NCI-H2227 treated with DMSO at 0.1 percent for 48 hours (cell line): Measurements from ENCODE around the gene KIAA2012.

Experiments used
- DNase-seq: peaks from one replicate; lab custom pipeline; 2025; lab: John Stamatoyannopoulos, UW

KIAA2012 gene

DNA sequence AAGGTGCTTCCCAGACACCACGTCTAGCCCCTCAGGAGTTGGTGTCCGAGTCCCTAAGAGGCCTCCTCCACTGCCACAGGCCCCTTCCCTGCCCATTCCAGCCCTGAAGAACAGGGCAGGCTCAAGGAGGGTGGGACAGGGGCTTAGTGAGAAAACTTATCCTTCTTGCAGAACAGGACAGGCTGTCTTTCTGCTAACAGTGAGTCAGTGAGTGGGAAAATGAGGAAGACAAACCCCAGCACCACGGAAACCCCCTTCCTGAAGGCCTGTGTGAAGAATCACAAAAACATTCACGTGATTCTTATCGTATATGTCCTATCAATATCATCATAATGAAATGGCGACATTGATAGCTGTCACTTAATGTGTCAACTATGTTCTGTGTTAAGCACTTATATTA, 29.6 kb upstream of the KIAA2012 start:
- no peak for DNase-seq

DNA sequence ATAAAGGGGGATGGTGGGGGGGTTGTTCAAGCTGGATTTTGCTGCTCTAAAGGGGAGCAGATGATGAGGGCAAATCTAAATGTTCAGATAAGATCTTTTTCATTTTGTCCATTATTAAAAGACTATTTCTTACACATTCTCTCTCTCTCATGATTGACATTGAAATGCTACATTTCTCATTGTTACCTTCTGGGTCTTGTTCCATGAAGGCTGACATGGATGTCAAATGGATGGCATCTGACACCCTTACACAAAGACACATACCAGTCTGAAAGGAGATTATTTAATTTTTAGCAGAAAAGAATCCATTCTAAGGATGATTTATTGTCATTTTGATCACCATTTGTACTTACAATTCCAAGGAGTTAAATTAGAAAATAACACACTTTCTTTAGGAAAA, 28.3 kb upstream of the KIAA2012 start:
- DNase-seq = no peak

DNA sequence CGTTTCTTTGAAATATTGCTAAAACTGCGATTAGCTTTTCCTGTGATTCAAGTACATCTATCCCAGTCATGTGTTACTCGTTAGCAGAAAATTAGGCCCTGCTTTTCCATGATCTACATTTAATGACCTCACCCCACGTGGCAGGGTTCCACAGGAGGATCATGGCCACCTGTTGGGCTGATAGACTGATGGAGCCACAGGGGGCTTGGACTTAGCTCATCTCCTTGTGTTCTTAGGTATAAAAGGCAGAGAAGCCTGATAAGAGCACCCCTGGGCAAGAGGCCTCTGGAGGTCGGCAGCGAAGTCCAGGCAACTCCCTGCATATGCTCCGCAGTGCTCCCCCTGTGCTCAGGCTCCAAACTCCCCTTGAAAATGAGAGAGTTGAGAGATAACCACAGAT, 26.5 kb upstream of the KIAA2012 start:
- no peak for DNase-seq

DNA sequence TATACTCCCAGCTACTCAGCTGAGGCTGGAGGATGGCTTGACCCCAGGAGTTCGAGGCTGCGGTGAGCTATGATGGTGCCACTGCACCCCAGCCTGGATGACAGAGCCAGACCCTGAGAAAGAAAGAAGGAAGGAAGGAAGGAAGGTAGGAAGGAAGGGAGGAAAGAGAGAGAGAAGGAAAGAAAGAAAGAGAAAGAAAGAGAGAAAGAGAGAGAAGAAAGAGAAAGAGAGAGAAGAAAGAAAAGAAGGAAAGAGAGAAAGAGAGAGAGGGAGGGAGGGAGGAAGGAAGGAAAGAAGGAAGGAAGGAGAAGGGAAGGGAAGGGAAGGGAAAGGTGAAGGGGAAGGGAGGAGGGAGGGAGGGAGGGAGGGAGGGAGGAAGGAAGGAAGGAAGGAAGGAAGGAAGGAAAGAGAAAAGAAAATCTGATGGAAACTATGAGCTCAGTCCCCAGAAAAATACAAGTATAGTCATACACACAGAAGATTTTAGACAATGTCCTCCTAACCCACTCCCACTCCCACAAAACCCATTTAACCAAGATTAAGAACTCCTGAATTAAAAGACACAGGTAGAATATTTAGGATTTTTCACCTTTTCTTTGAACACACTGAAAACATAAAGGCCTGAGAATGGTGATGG, 23.8 kb upstream of the KIAA2012 start:
- no peak for DNase-seq

DNA sequence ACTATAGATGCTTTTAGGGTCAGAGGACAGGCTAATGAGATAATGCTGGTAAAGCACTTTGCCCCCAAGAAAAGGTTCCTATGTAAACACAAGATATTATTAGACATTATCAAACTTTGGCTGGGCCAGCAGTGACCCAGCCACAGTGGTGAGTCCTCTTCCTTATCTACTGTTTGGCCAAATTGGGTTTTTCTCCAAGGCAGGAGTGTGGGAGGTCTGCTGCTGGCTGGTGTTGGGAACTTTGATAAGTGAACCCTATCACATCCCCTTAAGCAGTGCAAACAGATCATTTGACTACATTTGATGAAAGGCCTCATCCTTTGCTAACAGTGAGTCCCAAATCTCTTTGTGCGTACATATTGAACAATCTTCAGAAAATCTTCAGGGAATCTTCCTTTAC, 23.2 kb upstream of the KIAA2012 start:
- no peak for DNase-seq

DNA sequence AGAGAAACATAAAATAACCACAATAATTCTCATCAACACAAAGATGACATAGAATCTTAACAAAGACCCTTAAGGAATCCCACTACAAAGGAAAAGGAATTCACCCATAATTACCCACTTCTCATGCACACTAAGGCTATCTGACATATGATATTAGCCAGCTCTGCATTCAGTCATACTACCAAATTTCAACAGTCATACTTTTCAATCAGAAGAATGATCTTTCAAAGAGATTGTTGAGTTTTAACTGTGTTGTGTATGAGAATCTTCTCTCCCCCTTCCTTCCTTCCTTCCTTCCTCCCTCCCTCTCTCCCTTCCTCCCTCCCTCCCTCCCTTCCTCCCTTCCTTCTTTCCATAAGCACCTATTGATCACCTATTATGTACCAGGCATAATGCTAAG, 22.4 kb upstream of the KIAA2012 start:
- DNase-seq = no peak

GRCh38 chr2:202051499-202052161, 21.4 kb upstream of the KIAA2012 start:
- DNase-seq = no peak

- DNase-seq = no peak
Observed at GRCh38 chr2:202052235-202052634, 20.8 kb upstream of the KIAA2012 start.

GRCh38 chr2:202054679-202055078, 18.4 kb upstream of the KIAA2012 start:
- no peak for DNase-seq

- DNase-seq = no peak
Observed at GRCh38 chr2:202056611-202057010, 16.4 kb upstream of the KIAA2012 start.

DNA sequence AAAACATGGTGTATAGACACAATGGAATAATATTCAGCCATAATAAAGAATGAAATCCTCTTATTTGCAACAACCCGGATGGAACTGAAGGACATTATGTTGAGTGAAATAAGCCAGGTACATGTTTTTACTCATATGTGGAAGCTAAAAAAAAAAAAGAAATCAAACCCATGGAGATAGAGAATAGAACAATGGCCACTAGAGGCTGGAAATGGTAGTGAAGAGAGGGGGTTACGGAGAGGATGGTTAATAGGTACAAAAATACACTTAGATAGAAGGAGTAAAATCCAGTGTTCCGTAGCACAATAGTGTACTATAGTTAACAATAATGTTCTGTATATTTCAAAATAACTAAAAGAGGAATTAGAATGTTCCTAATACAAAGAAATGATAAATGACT, 12.8 kb upstream of the KIAA2012 start:
- DNase-seq = no peak

GRCh38 chr2:202061695-202062094, 11.4 kb upstream of the KIAA2012 start:
- no peak for DNase-seq

DNA sequence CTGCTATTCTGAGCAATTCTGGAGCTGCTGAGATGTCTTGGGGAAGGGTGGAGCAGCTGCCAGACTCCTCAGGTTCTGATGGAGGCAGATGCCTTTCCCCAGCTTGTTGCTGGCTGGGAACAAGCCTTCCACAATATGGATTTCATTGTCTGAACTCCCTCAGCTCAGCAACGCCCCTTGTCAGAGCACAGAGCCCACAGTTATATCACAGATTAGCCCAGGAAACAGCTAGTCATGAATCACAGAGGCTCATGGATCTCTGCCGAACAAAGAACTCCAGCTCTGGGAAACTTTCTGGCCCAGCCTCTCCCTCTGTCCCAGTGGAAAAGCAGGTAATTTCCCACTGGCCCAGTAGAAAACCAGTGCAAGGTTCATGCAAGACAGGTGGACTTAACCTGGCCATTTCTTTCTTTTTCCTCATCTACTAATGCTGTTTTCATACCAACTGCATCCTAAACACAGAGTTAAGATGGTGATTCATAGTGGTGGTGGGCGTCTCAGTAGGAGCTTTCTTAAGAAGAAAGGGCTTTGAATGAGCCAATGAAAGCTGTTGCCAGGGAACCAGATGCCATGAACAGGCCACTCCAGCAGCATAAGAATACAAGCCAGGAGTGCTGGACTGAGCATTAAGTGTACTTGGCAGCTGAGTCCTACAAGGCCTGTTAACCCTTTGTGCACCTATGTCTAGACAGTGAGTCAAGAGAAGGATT, 8.7 kb upstream of the KIAA2012 start:
- DNase-seq = peak; percentile 71

DNA sequence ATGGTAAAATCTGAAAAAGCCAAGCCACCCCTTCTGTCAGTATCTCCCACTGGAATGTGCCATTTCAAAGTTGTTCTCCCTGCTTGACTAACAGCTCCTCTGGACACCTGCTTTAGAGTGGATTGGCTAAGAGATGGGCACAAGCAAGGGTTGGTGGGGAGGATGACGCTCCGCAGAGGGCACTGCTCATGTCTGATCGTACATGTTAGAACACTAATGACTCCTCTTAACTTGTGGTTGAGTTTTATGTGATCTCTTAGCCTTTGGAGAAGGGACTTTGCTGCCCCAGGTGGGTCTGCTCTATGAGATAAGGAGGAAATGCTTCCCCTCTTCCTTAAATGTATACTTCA, 8.2 kb upstream of the KIAA2012 start:
- DNase-seq = no peak

DNA sequence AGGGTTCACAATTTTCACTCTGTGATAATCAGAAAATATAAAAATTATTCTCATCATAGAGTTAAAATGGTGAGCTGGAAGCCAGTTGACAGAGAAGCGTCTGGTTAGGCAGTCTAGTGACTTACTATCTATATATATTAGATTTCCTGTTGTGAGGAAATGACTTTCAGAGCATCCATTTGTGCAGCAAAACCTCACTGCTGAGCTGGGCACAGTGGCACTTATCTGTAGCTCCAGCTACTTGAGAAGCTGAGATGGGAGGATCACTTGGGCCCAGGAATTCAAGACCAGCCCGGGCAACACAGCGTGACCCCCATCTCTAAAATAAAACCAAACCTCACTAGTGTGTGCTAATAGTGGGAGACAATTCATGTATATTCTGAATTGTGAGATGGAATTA, 7.2 kb upstream of the KIAA2012 start:
- DNase-seq = no peak

DNA sequence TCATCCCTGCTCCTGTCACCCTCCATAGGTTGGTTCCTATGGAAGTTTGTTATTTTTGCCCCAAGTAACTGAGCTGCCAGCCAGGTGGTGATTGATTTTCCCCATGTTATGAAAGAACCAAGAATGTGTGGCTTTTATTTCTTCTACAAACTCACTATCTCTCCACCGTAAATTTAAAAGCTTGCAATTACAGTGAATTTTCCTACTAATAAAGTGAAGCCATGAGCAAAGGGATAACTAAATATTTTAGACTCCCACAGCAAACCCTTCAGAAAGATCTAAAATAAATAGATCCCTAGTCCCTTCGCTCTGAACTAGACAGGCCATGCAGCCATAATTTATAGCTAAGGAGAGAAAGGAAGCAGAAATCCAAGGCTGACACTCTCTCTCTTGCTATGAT, 6.2 kb upstream of the KIAA2012 start:
- no peak for DNase-seq

- no peak for DNase-seq
Observed at GRCh38 chr2:202067589-202067988, 5.5 kb upstream of the KIAA2012 start.

DNA sequence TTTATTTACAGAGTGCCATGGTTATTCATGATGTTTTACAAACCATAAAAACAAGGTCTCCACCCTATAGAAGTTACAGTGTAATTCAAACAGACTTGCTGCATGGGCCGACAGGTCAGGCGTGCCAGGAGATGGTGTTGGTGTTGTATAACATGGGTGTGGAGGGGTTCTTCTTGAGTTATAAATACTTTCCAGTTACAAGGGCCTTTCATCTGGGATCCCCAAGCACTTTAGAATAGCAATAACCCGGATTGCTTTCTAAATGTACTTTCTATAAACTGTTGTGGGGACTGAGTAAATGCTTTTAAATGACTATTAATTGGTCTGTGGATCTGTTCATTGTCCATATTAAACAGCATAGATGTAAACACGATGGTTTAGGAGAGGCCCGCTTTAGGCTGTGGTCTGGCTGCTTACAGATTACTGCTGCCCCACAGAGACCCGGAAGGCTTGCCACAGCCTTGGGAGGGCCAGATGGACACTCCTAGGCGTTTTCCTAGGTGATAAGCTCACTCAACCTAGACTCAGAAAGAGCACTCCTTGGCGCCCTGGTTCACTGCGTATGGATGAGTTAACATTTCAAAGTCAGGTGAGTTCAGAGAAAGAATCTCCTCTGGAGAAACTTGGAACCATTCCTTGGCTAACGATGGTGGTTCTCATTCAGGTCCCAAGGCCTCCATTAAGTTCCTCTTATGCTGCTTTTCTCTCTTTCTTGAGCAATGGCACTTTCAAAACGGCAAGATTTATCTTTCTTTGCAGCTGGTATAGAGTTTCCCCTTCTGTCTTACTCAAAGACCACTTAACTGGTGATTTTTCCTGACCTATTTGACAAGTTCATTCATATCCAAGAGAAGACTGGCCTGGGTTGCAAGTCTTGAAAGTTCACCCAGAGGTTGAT, 3.6 kb upstream of the KIAA2012 start:
- no peak for DNase-seq

GRCh38 chr2:202071107-202071506, 1.9 kb upstream of the KIAA2012 start:
- no peak for DNase-seq

GRCh38 chr2:202072226-202072625, 829 bp upstream of the KIAA2012 start:
- DNase-seq = no peak

GRCh38 chr2:202074324-202074723, 1.3 kb downstream of the KIAA2012 start:
- DNase-seq = no peak

DNA sequence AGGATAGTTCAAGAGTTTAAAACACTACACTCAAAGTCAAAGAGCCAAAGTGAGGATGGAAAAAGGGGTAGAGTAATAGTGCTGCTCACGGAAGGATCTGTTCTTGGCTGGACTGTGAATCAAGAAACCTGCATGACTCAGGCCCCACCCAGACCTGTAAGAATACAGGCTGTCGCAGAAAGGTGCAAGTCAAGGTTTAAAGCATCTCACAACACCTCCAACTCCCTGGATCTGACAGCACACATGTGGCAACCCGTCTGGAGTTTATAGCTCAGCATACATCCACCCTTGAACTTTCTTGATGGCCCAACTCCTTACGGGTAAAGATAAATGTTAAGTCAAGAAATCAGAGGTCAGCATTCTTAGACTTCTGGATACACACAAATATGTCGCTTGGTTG, 6.3 kb downstream of the KIAA2012 start:
- DNase-seq = no peak

DNA sequence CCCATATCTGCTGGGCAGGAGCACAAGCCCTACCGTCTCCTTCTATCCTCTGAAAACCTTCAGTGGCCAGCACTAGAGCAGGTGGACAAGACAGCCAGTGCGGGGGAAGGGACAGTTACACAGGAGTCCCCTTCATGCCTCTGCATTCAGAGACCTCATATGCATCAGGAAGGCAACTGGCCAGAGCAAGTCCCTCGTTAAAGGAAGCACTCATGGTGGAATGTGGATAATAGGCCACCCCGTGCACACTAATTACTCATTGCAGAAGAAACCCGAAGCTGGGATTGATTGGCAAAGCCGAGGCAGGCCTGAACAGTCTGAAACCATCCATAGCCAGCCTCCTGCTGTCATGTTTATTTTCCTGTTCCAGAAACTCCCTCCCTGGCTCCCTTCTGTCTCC, 11.2 kb downstream of the KIAA2012 start:
- no peak for DNase-seq
